GM12891 (cell line): ENCODE results near the gene PSMF1.

ENCODE experiments used
- POLR2A ChIP-seq: IDR thresholded peaks from 2 replicates; pipeline ENCODE4 v1.6.1; 2011; ENCODE audit warnings: low read depth, low read length, control low read depth
- TAF1 ChIP-seq: IDR thresholded peaks from 2 replicates; pipeline ENCODE4 v1.6.1; 2011; ENCODE audit warnings: low read depth, low read length, control low read depth

- TF ChIP-seq TAF1 (no peak), POLR2A (no peak)
These were observed 42.8 kb upstream of the PSMF1 start for GRCh38 chr20:1075616-1076015.
